Measurements from ENCODE around the gene CFAP73. TPM values are rescaled to one million over a fixed set of nuclear protein-coding genes. Genes with fewer than 3 reads are reported as not detected.

Gene CFAP73
- total RNA-seq, 1 donor: not detected

GRCh38 chr12:113130457-113131135 is 18.9 kb upstream of the CFAP73 start:
- TF ChIP-seq, protein P1, sequence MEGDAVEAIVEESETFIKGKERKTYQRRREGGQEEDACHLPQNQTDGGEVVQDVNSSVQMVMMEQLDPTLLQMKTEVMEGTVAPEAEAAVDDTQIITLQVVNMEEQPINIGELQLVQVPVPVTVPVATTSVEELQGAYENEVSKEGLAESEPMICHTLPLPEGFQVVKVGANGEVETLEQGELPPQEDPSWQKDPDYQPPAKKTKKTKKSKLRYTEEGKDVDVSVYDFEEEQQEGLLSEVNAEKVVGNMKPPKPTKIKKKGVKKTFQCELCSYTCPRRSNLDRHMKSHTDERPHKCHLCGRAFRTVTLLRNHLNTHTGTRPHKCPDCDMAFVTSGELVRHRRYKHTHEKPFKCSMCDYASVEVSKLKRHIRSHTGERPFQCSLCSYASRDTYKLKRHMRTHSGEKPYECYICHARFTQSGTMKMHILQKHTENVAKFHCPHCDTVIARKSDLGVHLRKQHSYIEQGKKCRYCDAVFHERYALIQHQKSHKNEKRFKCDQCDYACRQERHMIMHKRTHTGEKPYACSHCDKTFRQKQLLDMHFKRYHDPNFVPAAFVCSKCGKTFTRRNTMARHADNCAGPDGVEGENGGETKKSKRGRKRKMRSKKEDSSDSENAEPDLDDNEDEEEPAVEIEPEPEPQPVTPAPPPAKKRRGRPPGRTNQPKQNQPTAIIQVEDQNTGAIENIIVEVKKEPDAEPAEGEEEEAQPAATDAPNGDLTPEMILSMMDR (IDR thresholded peaks at IDR 0.05; ENCODE audit: insufficient read depth, low read length): no peak
- no peak for DNase-seq (ENCODE audit: low read depth)

DNA sequence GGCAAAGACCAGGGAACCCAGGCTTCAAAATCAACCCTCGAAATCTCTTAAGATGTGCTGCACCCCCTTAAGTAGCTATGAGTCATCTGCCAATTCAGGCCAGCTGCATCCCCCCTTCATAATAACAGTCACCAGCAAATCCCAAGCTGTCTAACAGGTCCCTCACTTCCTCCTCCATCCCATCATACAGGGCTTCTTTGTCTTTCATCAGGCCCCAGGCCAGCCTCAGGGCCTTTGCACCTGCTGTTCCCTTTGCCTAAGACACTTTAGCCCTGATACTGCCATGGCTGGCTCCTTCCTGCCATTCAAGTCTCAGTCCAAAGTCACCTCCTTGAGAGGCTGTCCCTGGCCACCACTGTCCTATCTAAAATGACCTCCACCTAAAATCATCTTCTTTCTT is 18.0 kb upstream of the CFAP73 start:
- DNase-seq (ENCODE audit: low read depth): no peak
- TF ChIP-seq, protein P1 (IDR thresholded peaks at IDR 0.05; ENCODE audit: insufficient read depth, low read length): no peak

More at GRCh38 chr12:113130457-113131135, 18.9 kb upstream of the CFAP73 start:
- H3K4me3 ChIP-seq (ENCODE audit: low read depth, low read length): no peak overlapping the region

GRCh38 chr12:113133036-113133435 is 16.5 kb upstream of the CFAP73 start:
- TF ChIP-seq, protein P1 (IDR thresholded peaks at IDR 0.05; ENCODE audit: insufficient read depth, low read length): no peak
- DNase-seq (ENCODE audit: low read depth): no peak
- H3K4me3 ChIP-seq (ENCODE audit: low read depth, low read length): no peak overlapping the region

More for the DNA sequence above, 18.0 kb upstream of the CFAP73 start:
- H3K4me3 ChIP-seq (ENCODE audit: low read depth, low read length): no peak overlapping the region

DNA sequence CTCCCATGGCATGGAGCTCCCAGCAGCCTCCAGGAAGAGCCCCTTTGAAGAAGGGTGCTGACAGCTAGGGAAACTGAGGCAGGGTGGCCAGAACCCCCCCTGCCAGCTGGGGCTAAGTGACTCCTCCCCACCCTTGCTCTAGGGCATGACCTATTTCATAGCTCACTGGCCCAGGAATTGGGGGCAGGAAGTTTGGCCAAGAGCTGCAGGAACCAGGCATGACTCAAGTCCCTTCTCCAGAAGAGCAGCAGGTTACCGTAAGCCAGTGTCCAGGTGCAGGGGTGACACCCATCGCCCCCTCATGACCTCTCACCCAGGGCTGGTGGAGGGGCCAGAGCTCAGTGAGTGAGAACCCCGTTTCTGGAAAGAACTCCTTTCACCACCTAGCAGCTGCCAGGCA is 15.9 kb upstream of the CFAP73 start:
- TF ChIP-seq, protein P1 (IDR thresholded peaks at IDR 0.05; ENCODE audit: insufficient read depth, low read length): no peak
- DNase-seq (ENCODE audit: low read depth): no peak

GRCh38 chr12:113134071-113134470 is 15.5 kb upstream of the CFAP73 start:
- no peak for DNase-seq (ENCODE audit: low read depth)
- TF ChIP-seq, protein P1 (IDR thresholded peaks at IDR 0.05; ENCODE audit: insufficient read depth, low read length): no peak
- H3K4me3 ChIP-seq (ENCODE audit: low read depth, low read length): no peak overlapping the region

More for the DNA sequence above, 15.9 kb upstream of the CFAP73 start:
- H3K4me3 ChIP-seq (ENCODE audit: low read depth, low read length): no peak overlapping the region

DNA sequence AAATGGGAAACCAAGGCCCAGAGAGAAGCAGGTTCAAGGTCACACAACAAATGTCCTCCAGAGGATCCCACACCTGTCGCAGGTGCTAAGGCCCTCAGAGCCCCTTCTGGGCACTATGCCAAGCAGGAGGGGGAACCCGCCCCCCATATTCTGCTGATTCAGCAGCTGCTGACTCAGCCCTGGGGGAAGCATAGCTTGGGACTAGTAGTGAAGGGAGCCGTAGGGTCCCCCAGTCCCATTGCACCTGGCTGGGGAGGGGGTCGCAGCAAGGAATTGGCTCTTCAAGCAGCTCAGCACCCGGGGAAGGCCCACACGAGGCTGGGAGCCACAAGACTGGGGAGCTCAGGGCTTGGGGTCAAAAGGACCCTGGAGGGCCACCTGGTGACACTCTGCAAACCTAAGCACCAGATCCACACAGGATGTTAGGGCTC is 15.0 kb upstream of the CFAP73 start:
- DNase-seq (ENCODE audit: low read depth): no peak
- TF ChIP-seq, protein P1 (IDR thresholded peaks at IDR 0.05; ENCODE audit: insufficient read depth, low read length): no peak
- no peak overlapping the region for H3K4me3 ChIP-seq (ENCODE audit: low read depth, low read length)
